ENCODE results near the gene SLC39A11. TPM values are rescaled to one million over a fixed set of nuclear protein-coding genes. Genes with fewer than 3 reads are reported as not detected.
A peak's percentile ranks its signal among the peaks of the same experiment; 100 is the strongest.
"Not testable (repeated sequence)": the region's sequence is repeated elsewhere in the genome, so short reads cannot be mapped to it uniquely, and the experiment has no call there.

Gene SLC39A11
- total RNA-seq, 1 experiment from 2014 or later = 24.8 TPM

- in situ Hi-C loops (cut with HindIII; ENCODE audit: low pct_unique_long_range_greater_than_20kb, low sequenced_read_pairs) = no loop called here
- no peak for DNase-seq (ENCODE audit: low read depth)
Observed at GRCh38 chr17:72946696-72947095, 145.8 kb downstream of the SLC39A11 start.

- DNase-seq (ENCODE audit: low read depth) = no peak
- in situ Hi-C loops (cut with HindIII; ENCODE audit: low pct_unique_long_range_greater_than_20kb, low sequenced_read_pairs) = no loop called here
Observed at GRCh38 chr17:72946156-72946555, 146.3 kb downstream of the SLC39A11 start.

- in situ Hi-C loops (cut with HindIII; ENCODE audit: low pct_unique_long_range_greater_than_20kb, low sequenced_read_pairs) = no loop called here
- DNase-seq (ENCODE audit: low read depth) = no peak
Observed at GRCh38 chr17:72945473-72945872, 147.0 kb downstream of the SLC39A11 start.

GRCh38 chr17:72943826-72944689 is 148.4 kb downstream of the SLC39A11 start:
- DNase-seq (ENCODE audit: low read depth) = no peak
- in situ Hi-C loops (cut with HindIII; ENCODE audit: low pct_unique_long_range_greater_than_20kb, low sequenced_read_pairs) = no loop called here

GRCh38 chr17:72942579-72942978 is 149.9 kb downstream of the SLC39A11 start:
- no peak for DNase-seq (ENCODE audit: low read depth)
- in situ Hi-C loops (cut with HindIII; ENCODE audit: low pct_unique_long_range_greater_than_20kb, low sequenced_read_pairs) = no loop called here

- in situ Hi-C loops (cut with HindIII; ENCODE audit: low pct_unique_long_range_greater_than_20kb, low sequenced_read_pairs) = no loop called here
- DNase-seq (ENCODE audit: low read depth) = no peak
Observed at GRCh38 chr17:72940496-72940895, 152.0 kb downstream of the SLC39A11 start.

GRCh38 chr17:72938482-72938881 is 154.0 kb downstream of the SLC39A11 start:
- DNase-seq (ENCODE audit: low read depth) = no peak
- in situ Hi-C loops (cut with HindIII; ENCODE audit: low pct_unique_long_range_greater_than_20kb, low sequenced_read_pairs) = no loop called here

- DNase-seq (ENCODE audit: low read depth) = no peak
- in situ Hi-C loops (cut with HindIII; ENCODE audit: low pct_unique_long_range_greater_than_20kb, low sequenced_read_pairs) = no loop called here
Observed at GRCh38 chr17:72937707-72938106, 154.8 kb downstream of the SLC39A11 start.

- DNase-seq (ENCODE audit: low read depth); in situ Hi-C loops (cut with HindIII; ENCODE audit: low pct_unique_long_range_greater_than_20kb, low sequenced_read_pairs): not testable (repeated sequence)
Observed at GRCh38 chr17:72937254-72937653, 155.2 kb downstream of the SLC39A11 start.

GRCh38 chr17:72935984-72936383 is 156.5 kb downstream of the SLC39A11 start:
- in situ Hi-C loops (cut with HindIII; ENCODE audit: low pct_unique_long_range_greater_than_20kb, low sequenced_read_pairs) = no loop called here

GRCh38 chr17:72934927-72935326 is 157.6 kb downstream of the SLC39A11 start:
- no peak for DNase-seq (ENCODE audit: low read depth)
- in situ Hi-C loops (cut with HindIII; ENCODE audit: low pct_unique_long_range_greater_than_20kb, low sequenced_read_pairs) = no loop called here

More at GRCh38 chr17:72935984-72936383, 156.5 kb downstream of the SLC39A11 start:
- no peak for DNase-seq (ENCODE audit: low read depth)

- in situ Hi-C loops (cut with HindIII; ENCODE audit: low pct_unique_long_range_greater_than_20kb, low sequenced_read_pairs) = no loop called here
- peak; percentile 73 for DNase-seq (ENCODE audit: low read depth)
Observed at GRCh38 chr17:72931635-72932034, 160.9 kb downstream of the SLC39A11 start.

- in situ Hi-C loops (cut with HindIII; ENCODE audit: low pct_unique_long_range_greater_than_20kb, low sequenced_read_pairs) = no loop called here
- no peak for DNase-seq (ENCODE audit: low read depth)
Observed at GRCh38 chr17:72931163-72931562, 161.3 kb downstream of the SLC39A11 start.

- in situ Hi-C loops (cut with HindIII; ENCODE audit: low pct_unique_long_range_greater_than_20kb, low sequenced_read_pairs) = no loop called here
- DNase-seq (ENCODE audit: low read depth) = no peak
Observed at GRCh38 chr17:72930031-72930430, 162.5 kb downstream of the SLC39A11 start.

GRCh38 chr17:72928454-72929136 is 163.9 kb downstream of the SLC39A11 start:
- in situ Hi-C loops (cut with HindIII; ENCODE audit: low pct_unique_long_range_greater_than_20kb, low sequenced_read_pairs) = no loop called here
- DNase-seq (ENCODE audit: low read depth) = no peak

GRCh38 chr17:72927760-72928159 is 164.7 kb downstream of the SLC39A11 start:
- DNase-seq (ENCODE audit: low read depth) = no peak
- in situ Hi-C loops (cut with HindIII; ENCODE audit: low pct_unique_long_range_greater_than_20kb, low sequenced_read_pairs) = no loop called here

GRCh38 chr17:72927146-72927545 is 165.3 kb downstream of the SLC39A11 start:
- DNase-seq (ENCODE audit: low read depth) = peak; percentile 59
- in situ Hi-C loops (cut with HindIII; ENCODE audit: low pct_unique_long_range_greater_than_20kb, low sequenced_read_pairs) = no loop called here

- no peak for DNase-seq (ENCODE audit: low read depth)
- in situ Hi-C loops (cut with HindIII; ENCODE audit: low pct_unique_long_range_greater_than_20kb, low sequenced_read_pairs) = no loop called here
Observed at GRCh38 chr17:72926171-72926570, 166.3 kb downstream of the SLC39A11 start.

GRCh38 chr17:72924196-72924595 is 168.3 kb downstream of the SLC39A11 start:
- in situ Hi-C loops (cut with HindIII; ENCODE audit: low pct_unique_long_range_greater_than_20kb, low sequenced_read_pairs) = no loop called here
- DNase-seq (ENCODE audit: low read depth) = no peak
